HG02588 (cell line): ENCODE results near the gene LPP.

Experiments
- ATAC-seq: cut with Tn5 transposase; IDR thresholded peaks from one replicate; pipeline ENCODE4 v1.9.1; 2021; ENCODE audit warnings: mild to moderate bottlenecking, moderate library complexity; ENCODE audit not compliant: unreplicated experiment

Gene LPP

DNA sequence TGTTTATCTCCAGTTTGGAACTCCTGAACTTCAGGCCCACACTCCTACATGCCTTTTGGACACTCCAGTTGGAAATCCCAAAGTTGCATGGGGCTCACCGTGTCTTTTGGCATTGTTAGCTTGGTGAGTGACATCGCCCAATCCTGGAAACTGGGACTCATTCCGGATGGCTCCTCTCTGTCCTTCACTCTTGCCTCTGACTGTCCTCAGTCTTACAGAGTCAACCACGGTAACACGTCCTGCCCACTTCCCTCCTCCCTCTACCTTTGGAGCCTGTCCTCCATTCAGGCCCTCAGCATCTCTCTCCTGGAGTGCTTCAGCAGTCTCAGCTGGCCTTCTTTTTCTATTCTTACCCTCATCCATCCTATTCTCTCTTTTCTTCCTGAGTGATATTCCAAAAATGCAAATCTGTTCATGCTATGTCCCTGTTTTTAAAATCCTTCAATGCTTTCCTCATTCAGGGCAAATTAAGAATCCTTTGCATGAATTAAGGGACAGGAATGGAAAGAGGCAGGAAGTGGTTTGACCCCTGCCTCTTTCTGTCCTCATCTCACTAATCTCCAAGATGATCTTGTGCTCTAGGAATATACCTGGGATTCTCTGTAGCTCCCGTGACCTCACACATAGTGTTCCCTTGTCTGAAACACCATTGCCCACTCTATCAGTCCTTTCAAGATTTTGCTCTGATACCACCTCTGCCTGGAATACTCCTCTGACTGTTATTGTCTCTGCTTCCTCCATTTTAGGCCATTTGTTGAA is 42.5 kb downstream of the LPP start:
- no peak for ATAC-seq

DNA sequence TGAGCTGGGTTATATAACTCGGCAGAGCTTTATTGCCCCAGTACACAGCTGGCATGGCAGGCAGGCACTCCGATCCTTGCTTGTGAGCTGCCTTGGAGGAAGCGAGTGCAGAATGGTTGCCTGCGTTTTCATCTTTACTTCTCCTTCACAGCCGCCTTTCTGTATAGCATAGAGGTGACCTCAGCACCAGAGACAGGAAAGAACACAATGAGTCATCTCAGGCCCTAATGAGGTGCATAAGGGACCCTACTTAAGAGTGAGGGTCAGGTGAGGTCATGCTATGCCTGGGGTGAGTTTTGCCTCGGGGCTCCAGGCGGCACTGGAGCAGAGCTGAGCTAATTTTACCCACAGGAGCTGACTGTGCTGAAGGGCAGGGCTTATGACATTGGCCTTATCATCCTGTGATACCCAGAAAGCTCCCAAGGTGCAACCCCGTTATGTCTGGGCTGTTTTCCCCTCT is 43.5 kb downstream of the LPP start:
- no peak for ATAC-seq

DNA sequence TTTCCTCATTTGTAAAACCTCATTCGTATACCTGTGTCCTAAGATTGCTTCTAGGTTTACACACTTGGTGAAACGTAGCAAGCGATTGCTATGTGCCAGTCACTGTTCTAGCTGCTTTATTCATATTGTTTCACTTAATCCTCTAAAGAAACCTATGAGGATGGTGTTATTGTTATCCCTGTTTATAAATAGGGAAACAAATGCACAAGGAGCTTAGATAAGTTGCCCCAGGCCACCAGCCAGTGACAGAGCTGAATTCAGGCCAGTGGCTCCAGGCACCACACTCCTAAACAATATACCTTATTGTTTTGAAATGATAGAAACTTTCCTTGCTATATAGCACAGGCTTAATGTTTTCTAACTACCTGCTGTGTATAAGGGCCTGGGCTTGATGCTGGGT is 44.0 kb downstream of the LPP start:
- no peak for ATAC-seq

DNA sequence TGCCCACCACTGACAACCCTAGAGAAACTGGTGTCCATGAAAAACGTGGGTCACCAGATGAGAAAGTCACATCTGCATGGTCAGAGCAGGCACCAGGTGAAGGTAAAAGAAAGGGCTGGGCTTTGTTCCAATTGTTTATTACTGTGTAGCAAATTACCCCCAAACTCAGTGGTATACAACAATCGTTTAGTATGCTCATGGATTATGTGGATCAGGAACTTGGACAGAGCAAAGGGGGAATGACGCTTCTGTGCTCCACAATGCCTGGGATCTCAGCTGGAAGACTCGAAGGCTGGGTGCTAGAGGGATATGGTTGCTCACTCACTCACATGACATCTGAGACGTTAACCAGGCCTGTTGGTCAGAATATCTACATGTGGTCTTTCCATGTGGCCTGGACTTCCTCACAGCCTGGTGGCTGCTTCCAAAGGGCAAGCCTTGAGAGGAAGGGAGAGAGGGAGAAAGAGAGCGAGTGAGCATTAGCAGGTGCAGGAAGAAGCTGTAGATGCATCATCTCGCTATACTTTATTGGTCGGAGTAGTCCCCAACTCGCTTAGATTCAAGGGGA is 44.9 kb downstream of the LPP start:
- ATAC-seq = no peak

DNA sequence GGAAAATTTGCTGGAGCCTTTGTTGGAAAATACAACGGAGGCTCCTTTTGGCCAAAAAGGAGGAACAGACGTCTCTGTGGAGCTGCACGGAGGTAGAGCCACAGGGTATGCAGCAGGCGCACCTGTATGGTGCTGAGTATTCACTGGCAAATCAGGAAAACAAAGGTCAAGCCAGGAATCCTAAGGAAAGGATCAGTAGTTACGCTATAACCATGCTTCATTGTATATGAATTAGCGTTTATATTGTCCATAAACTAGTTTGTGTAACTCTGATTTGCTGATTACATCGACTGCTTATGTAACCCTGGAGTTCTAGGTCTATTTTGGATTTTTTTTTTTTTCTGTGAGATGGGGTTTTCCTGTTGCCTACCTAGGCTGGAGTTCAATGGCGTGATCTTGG is 45.4 kb downstream of the LPP start:
- no peak for ATAC-seq

DNA sequence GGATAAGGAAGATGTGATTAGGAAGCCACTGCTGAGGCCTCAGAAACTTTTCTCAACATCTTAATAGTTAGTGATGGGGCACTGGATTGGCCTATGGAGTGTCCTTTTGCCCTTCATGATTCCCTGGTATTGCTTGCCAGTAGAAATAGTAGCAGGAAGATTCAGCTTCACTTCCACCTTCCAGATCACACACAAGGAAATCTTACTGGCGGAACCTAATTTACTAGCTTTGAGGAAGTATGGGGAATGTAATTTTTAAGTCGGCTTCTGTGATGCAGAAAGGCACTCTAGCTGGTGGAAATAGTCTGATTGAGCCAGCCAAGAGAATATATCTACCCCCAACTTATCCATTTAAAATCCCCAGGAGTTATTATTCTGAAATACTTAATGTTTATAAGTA is 46.5 kb downstream of the LPP start:
- no peak for ATAC-seq

DNA sequence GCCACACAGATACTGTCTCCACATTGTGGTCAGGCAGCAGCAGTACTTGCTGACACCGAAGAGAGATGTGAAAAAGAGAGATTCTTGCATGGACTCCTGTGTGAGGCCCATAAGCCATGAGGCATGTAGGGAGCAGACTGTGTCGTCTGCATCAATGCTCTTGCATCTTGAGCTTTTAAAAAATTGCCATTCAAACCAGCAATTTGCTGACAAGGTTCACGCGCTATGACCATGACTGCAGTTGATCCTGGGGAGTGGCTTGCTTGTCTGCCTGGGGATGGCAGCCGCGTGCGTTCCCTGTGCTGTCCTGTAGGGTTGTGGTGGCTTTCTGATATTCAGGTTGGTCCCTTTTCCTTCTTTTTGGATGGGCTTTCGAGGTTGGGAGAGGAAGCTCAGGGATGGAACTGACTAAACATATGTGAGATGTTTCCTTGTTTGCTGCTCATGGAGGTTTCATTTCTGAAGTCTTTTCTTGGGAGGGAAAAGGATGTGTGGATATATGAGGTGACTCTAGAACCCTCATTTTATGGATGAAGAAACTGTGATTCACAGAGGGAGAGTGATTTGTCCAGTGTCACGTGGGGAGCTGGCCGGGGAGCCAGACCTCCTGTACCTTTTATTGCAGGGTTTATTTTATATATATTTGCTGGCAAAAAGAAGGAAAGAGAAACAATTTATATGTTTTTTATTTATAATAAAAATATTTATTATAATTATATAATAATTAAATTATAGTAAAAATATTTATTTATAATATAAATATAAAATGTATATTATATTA is 48.6 kb downstream of the LPP start:
- ATAC-seq = no peak

DNA sequence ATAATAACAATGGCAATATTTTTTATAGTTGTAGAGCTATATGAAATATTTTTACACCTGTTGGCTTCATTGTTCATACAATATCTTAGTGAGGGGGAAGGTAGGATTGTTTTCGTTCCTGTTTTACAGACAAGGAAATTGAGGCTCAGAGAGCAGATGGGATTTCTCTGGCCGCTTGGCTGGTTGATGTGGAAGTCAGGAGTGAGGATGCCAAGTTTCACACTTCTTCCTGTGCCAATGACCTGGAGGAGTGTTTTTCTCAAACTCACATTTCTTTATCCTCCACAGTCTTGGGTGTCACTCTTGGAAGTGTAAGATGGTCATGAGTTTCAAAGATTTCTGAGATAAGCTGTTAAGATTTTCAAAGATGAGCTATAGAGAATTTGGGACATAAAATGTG is 50.6 kb downstream of the LPP start:
- ATAC-seq = no peak

DNA sequence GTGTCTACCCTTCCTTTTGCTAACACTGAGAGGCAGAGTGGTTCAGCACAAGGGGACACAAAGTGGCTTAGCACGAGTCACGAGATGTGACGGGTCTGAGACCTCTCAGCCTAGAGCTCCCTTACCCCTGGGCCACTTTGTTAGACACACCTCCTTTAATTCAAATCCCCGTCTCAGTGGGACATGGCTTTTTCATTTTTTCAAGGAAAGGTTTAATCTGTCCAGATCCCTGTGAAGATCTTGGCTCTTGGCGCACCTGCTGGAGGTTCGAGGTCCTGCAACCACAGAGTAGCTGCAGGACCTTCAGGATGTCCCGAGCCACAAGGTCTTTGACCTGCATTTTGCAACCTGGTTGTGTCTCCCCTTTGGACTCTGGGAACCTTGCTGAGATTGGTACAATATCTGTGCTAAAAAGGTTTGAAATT is 52.0 kb downstream of the LPP start:
- no peak for ATAC-seq

DNA sequence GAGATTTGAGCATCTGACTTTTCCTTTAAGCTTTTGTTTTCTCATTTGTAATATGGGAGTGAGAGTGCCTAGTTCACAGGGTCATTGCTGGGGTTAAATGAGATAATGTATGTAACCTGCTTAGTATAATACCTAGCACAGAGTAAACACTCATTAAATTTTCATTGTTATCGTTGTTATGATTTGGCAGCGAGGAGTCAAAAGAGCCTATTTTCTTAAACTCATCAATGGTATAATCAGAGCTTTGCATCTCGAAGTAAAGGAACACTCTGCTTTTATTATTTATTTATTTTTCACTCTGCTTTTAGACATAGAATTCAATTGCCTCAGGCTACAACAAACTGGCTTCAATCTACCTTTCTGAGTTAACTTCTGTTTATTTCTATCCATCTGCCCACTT is 52.8 kb downstream of the LPP start:
- no peak for ATAC-seq

DNA sequence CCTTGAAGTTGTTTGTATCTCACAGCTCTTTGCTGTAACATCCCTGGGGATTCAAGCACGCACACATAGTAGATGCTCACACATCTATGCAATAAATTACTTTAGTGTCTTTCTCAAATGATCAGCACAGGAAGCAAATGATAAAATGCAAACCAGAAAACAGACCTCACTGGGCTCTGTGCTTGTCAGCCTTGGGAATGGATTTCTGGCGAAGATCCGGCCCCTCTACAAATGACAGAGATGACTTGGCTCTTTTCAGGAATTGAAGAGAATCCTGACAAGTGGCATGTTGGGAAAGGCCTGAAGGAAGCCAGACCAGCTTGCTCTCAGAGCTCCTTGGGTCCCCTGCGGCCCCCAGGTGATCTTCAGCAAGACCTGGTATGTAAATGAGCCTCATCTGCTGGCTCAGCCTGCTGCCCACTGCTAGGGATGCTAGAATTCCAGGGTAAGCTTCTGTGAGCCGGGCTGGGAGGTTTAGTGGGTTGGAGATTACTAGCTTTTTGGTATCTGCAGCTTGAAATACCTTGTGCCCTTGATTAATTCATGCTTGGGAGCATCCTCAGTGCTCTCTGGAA is 54.1 kb downstream of the LPP start:
- no peak for ATAC-seq

DNA sequence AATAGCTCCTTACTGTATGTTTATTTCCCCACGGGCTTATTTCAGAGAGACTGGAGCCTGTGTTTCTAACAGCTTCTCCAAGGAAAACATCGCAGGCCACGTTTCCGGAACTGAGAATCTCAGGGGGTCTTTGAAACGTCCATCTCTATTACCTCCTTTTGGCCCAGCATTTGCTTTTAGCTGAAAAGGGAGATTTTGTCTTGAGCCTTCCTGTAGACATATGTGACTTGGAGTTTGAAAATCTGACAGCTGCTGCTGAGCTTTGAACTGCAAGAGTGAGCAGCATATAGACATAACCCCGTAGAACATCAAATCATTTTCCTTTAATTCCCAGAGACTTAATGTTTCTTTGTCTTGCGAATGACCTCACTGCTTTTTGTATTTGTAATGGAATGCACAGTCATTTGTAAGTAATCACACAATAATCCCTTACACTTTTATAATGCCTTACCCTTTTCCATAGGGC is 54.6 kb downstream of the LPP start:
- ATAC-seq = no peak

DNA sequence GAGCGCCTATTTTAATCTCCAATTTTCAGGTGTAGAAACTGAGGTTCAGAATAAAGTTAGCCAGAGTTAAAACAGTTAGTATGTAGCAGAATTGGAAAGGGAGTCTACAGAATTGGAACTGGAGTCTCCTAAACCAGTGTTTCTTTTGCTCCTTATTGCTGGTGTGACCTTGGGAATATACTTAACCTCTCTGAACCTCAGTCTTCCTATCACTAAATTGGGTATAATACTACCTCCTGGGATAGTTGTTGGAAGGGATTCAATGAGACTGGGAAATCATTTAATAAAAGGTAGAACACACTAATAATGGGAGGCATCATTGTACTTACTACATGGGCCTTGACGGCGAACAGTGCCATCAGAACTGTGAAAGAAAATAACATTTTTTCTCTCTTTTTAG is 55.1 kb downstream of the LPP start:
- no peak for ATAC-seq

DNA sequence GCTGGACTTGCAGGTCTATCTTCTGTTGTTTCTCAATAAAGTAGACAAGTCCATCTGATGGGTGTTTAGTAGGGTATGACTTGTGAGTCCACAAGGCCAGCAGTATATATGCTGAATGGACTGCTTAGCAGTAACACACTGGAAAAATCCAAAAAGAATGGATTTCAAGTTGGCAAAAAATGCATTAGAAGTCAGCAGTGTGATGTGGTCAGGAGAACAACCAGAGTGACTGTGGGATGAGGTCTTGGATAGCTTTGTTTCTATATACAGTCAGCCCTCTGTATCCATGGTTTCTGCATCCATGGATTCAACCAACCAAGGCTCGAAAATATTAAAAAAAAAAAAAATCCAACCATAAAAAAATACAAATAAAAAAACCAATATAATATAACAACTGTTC is 55.8 kb downstream of the LPP start:
- no peak for ATAC-seq

DNA sequence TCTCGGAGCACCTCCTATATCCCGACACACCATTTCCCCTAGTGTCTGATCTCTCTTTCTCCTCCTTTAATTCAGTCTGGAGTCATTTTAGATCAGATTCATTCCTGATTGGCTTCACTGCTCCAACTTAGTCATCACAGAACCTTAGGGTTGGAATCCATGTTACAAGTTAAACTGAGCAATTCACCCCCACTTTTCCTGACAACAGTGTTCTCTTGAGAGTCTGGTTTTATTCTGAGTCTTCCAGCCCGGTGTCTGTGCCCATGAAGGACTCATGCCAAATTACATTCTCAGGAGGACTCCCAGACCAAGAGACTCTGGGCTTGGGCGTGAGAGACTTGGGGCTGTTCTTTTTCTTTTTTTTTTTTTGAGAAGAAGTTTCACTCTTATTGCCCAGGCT is 57.5 kb downstream of the LPP start:
- no peak for ATAC-seq

DNA sequence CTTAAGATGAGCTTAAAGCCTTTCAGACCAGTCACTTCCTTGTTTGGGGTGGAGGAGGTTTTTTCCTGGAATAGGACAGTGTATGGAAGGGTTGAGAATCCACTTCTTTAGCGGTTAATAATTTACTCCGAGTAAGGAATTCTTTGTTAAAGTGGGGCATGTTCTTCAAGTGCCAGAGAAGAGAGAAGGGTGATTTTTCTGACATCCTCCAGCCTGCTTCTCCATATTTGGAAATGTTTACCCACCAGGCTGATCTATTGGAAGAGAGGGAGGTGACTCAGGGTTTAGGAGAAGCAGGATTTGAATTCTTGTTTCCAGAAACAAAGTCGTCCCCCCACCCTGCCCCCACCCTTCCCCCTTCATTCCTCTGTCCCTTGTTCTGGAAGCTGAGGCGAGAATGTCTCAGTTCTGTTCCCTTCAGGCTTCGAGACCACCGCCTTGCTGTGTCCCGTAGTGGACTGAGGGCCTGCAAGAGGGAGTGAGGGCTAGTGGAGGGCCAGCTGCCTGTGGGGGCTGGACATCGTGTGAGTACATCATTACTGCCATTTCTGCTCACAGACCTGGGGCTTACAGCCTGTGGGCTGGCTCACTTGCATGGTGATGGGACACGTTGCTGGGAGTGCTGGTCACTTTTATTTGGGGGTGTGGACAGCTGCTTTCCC is 58.5 kb downstream of the LPP start:
- ATAC-seq = no peak

DNA sequence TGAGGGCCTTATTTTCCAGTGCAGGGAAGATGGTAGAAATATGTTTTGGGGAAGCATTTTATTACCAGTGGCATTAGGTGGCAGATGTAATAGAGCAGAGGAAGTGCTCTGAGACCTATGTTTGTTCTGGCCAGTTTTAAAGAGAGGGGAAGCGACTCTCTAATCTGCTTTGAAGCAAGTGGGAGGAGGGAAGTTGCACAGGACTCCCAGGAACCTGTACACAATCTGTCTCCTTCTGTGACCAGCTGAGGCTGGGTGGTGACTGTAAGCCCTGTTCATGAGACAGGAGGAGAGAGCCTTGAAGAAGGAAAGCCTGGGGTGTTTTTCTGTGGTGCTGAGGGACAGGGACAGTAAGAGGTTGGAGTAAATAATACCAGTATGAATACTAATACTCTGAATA is 60.5 kb downstream of the LPP start:
- ATAC-seq = no peak

DNA sequence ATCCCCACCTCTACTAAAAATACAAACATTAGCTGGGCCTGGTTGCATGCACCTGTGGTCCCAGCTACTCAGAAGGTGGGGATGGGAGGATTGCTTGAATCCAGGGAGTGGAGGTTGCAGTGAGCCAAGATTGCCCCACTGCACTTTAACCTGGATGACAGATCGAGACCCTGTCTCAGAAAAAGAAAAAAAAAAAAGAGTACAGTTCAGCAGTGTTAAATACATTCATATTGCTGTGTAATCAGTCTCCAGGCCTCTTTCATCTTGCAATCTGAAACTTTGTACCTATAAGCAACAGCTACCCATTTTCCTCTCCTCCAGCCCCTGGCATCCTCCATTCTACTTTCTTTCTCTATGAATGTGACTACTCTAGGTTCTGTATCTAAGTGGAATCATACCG is 61.2 kb downstream of the LPP start:
- no peak for ATAC-seq

DNA sequence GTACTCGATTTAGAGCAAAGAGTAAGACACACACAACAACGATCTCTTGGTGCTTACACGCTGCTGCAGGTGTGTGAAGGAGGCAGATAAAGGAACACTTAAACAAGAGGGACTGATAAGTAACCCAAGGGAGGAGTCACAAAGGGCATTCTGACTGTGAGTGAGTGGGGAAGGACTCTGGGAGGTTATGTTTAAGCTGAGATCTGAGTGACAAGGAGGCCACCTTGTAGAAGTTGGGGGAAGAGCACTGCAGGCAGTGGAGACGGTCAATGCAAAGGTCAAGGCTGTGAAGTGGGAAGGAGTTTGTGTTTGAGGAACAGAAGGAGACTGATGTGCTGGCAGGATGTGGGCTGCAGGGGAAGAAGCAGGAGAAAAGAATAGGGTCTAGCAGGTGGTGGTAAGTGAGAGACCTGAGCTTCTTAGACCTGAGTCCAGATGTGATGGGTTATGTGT is 63.1 kb downstream of the LPP start:
- no peak for ATAC-seq

DNA sequence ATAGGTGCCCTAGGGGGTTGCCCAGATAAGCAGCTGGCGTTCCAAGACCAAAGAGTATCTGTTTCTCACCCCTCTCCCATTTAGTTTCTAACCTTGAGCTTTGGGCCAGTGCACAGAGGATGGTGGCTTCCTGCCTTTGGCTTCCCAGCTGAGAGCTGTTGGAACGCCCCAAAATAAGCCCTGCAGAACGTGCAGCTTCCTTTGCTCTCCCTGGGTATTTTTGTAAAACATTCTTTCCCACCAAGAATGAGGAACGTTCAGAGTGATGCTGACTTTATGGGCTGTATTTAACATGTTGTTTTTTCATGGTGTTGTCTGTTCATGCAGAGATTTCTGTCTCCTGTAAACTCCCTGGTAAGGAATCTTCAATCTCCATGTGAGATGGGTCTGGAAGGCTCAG is 63.8 kb downstream of the LPP start:
- ATAC-seq = no peak

DNA sequence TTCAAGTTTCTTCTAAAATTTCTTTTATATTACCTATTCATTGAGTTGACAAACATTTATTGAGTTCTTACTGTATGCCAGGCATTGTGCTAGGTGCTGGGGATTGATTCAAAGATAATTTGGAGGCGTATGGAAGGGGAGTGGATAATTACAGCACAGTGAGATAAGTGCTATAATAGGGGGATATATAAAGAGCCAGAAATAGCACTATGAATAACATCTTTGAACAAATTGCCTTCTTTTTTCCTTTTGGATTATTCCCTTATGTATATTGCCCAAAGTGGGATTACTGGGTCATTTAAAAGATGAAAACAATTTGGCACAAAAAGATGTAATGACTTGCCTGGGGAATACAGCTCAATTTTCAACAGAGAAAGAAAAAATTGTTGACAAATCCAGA is 64.6 kb downstream of the LPP start:
- ATAC-seq = no peak
